Nephron (organoid): ENCODE results near the gene LRFN2.

Source experiments
- H3K27ac Mint-ChIP-seq, 3 experiments: 2 replicates each; pipeline ENCODE4 v1.8.0; 2020; ENCODE audit warnings: mixed read lengths in 3 of 3, mild to moderate bottlenecking in 2 of 3, moderate library complexity in 1 of 3
- H3K27me3 Mint-ChIP-seq: 2 replicates; pipeline ENCODE4 v1.8.0; 2021; ENCODE audit warnings: low read depth, mild to moderate bottlenecking, moderate library complexity, mixed read lengths
- H3K36me3 Mint-ChIP-seq: 2 replicates; pipeline ENCODE4 v1.8.0; 2020; ENCODE audit warnings: low read depth, mixed read lengths
- H3K4me1 Mint-ChIP-seq: 2 replicates; pipeline ENCODE4 v1.8.0; 2020; ENCODE audit warnings: mixed read lengths
- H3K4me3 Mint-ChIP-seq, 3 experiments: 2 replicates each; pipeline ENCODE4 v1.8.0; 2020; ENCODE audit warnings: mild to moderate bottlenecking in 3 of 3, mixed read lengths in 3 of 3, moderate library complexity in 2 of 3
- H3K9me3 Mint-ChIP-seq: 2 replicates; pipeline ENCODE4 v1.8.0; 2020; ENCODE audit warnings: mixed read lengths
- CTCF ChIP-seq, 3 experiments: fragments of 200-600 bp; sonication (generic); IDR thresholded peaks; one replicate each; pipeline ENCODE4 v1.5.0; 2021; ENCODE audit warnings: antibody characterized with exemption in 3 of 3; ENCODE audit not compliant: unreplicated experiment in 3 of 3

LRFN2 gene

DNA sequence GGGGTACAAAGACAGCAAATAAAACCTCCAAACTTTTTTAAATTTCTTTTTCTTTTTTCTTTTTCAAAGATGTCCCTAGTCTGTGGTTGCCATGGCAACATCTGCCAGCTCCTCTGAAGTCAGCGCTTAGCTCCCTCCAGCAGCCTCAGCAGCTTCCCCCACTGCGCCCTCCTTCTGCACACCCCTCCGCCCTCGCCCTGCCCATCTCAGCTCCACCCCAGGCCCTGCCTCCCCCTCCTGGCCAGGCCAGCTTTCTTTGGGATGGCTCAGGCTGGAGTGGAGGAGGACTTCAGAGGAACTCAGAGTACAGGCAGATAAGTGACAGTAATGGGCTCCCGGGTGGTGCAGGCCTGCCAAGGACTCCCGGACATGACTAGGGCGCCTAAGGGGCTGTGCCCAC is 104.6 kb downstream of the LRFN2 start:
- Mint-ChIP-seq H3K4me1 (peaks cover 37% of the 10 kb centered on the region), H3K27me3 (peaks cover 41% of the 10 kb centered on the region), H3K9me3 (no peaks in the 10 kb centered on the region), H3K36me3 (no peaks in the 10 kb centered on the region), H3K4me3 (no peak overlapping the region), H3K27ac (no peak overlapping the region)
- no peak for TF ChIP-seq CTCF (IDR thresholded peaks at IDR 0.05; ENCODE audit: unreplicated experiment in 3 of 3)

GRCh38 chr6:40480678-40481077 is 106.5 kb downstream of the LRFN2 start:
- Mint-ChIP-seq H3K36me3 (no peaks in the 10 kb centered on the region), H3K4me3 (no peak overlapping the region), H3K27me3 (peaks cover 47% of the 10 kb centered on the region), H3K4me1 (peaks cover 19% of the 10 kb centered on the region), H3K27ac (no peak overlapping the region), H3K9me3 (no peaks in the 10 kb centered on the region)
- no peak for TF ChIP-seq CTCF (IDR thresholded peaks at IDR 0.05; ENCODE audit: unreplicated experiment in 3 of 3)

DNA sequence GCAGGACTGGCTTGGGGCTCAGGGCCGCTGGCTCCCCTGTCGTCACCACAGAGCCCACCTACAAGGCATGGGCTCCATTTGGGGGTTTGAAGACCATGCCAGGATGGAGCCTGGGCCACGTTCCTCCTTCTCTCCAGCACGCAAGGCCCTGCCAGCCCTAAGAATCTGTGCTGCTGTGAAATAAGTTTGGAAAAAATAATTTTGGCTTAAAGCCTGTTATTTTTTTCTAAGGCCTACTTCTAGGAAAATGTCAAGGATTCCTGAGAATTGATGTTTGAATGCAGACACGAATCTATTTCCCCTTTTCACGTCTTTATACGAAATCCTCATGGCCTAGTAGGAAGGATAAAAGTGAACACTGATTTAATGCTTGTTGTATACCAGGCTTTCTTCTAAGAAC is 107.5 kb downstream of the LRFN2 start:
- Mint-ChIP-seq H3K27me3 (peaks cover 40% of the 10 kb centered on the region), H3K4me1 (peaks cover 10% of the 10 kb centered on the region), H3K4me3 (no peak overlapping the region)

DNA sequence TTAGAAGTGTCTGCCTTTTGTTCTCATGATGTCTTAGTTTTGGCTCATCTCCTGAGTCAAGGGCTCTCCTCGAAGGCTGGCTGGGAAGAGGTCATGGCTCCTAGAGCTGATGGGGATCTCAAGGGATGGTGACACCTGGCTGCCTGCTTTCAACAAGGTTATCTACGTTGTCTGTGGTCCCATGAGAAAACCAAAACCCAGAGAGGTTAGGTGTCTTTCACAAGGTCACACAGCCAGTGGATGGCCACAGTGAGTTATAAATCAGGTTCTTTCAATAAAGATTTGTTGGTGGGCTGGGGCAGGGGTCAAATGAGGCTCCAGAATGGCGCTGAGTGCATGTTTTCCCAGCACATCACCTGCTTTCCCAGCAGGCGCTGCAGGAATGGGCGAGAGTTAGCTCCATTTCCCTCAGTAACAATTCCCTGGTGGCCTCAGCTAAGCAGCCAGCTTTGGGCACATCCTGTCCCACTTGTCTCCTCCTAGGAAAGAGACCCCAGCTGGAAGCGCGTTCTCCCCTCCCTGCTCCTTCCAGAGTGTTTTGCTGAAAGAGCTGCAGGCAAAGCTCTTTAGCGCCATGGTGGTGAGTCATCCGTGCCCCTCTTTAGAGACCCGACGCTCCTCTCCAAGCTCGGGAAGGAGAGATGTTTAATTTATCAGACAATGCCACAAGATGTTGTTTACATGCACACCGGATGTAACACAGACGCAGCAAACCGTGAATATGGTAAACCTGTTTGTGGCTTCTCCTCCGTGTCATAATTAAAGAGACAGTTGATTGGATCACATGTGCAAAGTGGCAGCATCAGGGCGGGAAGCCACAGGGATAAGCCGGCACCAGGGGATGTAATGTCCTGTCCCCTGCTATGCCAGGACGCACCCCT is 109.7 kb downstream of the LRFN2 start:
- H3K4me3 Mint-ChIP-seq = no peak overlapping the region

More for the DNA sequence above, 107.5 kb downstream of the LRFN2 start:
- Mint-ChIP-seq H3K9me3 (no peaks in the 10 kb centered on the region), H3K27ac (no peak overlapping the region), H3K36me3 (no peaks in the 10 kb centered on the region)
- no peak for TF ChIP-seq CTCF (IDR thresholded peaks at IDR 0.05; ENCODE audit: unreplicated experiment in 3 of 3)

DNA sequence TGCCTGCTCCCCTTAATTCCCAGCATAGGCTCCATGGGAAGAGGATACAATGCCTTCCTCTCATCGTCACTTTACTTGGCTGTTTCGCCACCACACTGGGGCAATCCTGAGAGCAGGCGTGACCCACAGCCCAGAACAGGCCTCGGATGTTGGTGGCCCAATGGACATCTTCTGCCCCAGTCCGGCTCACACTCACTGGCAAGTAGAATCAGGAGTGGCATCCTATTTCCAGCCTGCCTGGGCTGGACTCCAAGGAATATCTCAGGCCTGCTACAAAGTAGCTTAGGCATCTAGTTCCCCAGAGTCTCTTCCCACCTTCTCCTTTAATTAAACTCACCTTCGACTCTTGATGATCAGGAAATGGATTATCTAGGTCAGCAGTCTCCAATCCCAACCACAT is 110.5 kb downstream of the LRFN2 start:
- TF ChIP-seq CTCF (IDR thresholded peaks at IDR 0.05; ENCODE audit: unreplicated experiment in 3 of 3) = no peak
- H3K36me3 Mint-ChIP-seq = no peaks in the 10 kb centered on the region
- peaks cover 52% of the 10 kb centered on the region for H3K27me3 Mint-ChIP-seq
- H3K9me3 Mint-ChIP-seq = no peaks in the 10 kb centered on the region
- H3K4me1 Mint-ChIP-seq = peaks cover 9% of the 10 kb centered on the region
- no peak overlapping the region for H3K27ac Mint-ChIP-seq
- H3K4me3 Mint-ChIP-seq = no peak overlapping the region

More for the DNA sequence above, 109.7 kb downstream of the LRFN2 start:
- Mint-ChIP-seq H3K27me3 (peaks cover 46% of the 10 kb centered on the region), H3K4me1 (peaks cover 5% of the 10 kb centered on the region), H3K9me3 (no peaks in the 10 kb centered on the region), H3K27ac (no peak overlapping the region), H3K36me3 (no peaks in the 10 kb centered on the region)
- TF ChIP-seq CTCF (IDR thresholded peaks at IDR 0.05; ENCODE audit: unreplicated experiment in 3 of 3) = no peak

GRCh38 chr6:40474937-40475336 is 112.2 kb downstream of the LRFN2 start:
- Mint-ChIP-seq H3K9me3 (no peaks in the 10 kb centered on the region), H3K4me1 (peaks cover 9% of the 10 kb centered on the region), H3K36me3 (no peaks in the 10 kb centered on the region), H3K27me3 (peaks cover 47% of the 10 kb centered on the region), H3K27ac (no peak overlapping the region), H3K4me3 (no peak overlapping the region)
- no peak for TF ChIP-seq CTCF (IDR thresholded peaks at IDR 0.05; ENCODE audit: unreplicated experiment in 3 of 3)
